ENCODE data around the gene MEI4.

DNA sequence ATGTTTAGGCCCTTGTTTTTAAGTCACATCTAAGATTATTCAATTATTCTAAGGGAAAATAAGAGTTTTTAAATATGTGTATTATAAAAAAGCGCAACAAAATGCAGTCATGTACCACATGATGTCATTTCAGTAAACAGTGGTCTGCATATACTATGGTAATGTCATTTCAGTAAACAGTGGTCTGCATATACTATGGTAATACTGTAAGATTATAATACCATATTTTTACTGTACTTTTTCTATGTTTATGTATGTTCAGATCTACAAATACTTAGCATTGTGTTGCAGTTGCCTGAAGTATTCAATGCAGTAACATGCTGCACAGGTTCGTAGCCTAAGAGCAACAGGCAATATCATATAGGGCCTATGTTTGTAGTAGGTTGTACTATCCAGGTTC, 21.4 kb downstream of the MEI4 start:
- no peak for TF ChIP-seq POLR2A (IDR thresholded peaks at IDR 0.05)
- no peak for TF ChIP-seq CTCF (IDR thresholded peaks at IDR 0.05)

Measured in heart left ventricle (tissue), 13 donors.